IMR-90 (cell line): ENCODE data around the gene FGG. TPM values are rescaled to one million over a fixed set of nuclear protein-coding genes. Genes with fewer than 3 reads are reported as not detected.

ENCODE experiments used
- ATAC-seq: fragments of 200-7000 bp; cut with Tn5 transposase; 2 replicates; pipeline ENCODE4 v1.9.1; 2020; ENCODE audit warnings: low read depth, mild to moderate bottlenecking, moderate library complexity
- BruUV-seq: library from RNA; stranded (reverse); fragments of 400-500 nt; replicated peaks from 2 replicates; lab custom pipeline; 2021; lab: Mats Ljungman, UMichigan
- CTCF ChIA-PET: fragments of 300-600 bp; formaldehyde crosslinking; extraction: SDS; loops from one replicate; lab custom pipeline; 2021; ENCODE audit warnings: antibody characterized with exemption; lab: Yijun Ruan, JAX
- POLR2A ChIA-PET: fragments of 300-600 bp; sonication (Branson Sonifier 250); formaldehyde crosslinking; loops from one replicate; lab custom pipeline; 2022; ENCODE audit warnings: antibody characterized with exemption; ENCODE audit not compliant: unreplicated experiment; lab: Charles Lee
- DNase-seq: peaks from one replicate; pipeline ENCODE4 v3.0.0; 2013
- H2AFZ ChIP-seq: replicated peaks from 2 replicates; pipeline ENCODE3; 2013; ENCODE audit warnings: low read length, mild to moderate bottlenecking; ENCODE audit not compliant: poor library complexity
- H2AK5ac ChIP-seq: 2 replicates; pipeline ENCODE4 v1.6.1; 2013; ENCODE audit warnings: low read depth, low read length, inconsistent platforms
- H2AK9ac ChIP-seq: replicated peaks from 2 replicates; pipeline ENCODE3; 2013; ENCODE audit warnings: mild to moderate bottlenecking, low read depth, low read length, moderate library complexity; ENCODE audit not compliant: poor library complexity
- H2BK120ac ChIP-seq: 2 replicates; pipeline ENCODE4 v1.6.1; 2013; ENCODE audit warnings: low read depth, low read length, inconsistent platforms
- H2BK15ac ChIP-seq: 3 replicates; pipeline ENCODE4 v1.6.1; 2013; ENCODE audit warnings: low read depth, low read length, inconsistent platforms
- H2BK20ac ChIP-seq: 2 replicates; pipeline ENCODE4 v1.6.1; 2013; ENCODE audit warnings: low read depth, mild to moderate bottlenecking, inconsistent platforms, low read length, moderate library complexity
- H2BK5ac ChIP-seq: 2 replicates; pipeline ENCODE4 v1.6.1; 2013; ENCODE audit warnings: mild to moderate bottlenecking, low read depth, low read length, inconsistent platforms; ENCODE audit not compliant: poor library complexity, severe bottlenecking
- H3K14ac ChIP-seq: replicated peaks from 2 replicates; pipeline ENCODE4 v1.6.1; 2013; ENCODE audit warnings: low read depth, low read length, inconsistent platforms
- H3K18ac ChIP-seq: 2 replicates; pipeline ENCODE4 v1.6.1; 2013; ENCODE audit warnings: low read depth, low read length, control low read depth
- H3K23ac ChIP-seq: 2 replicates; pipeline ENCODE4 v1.6.1; 2013; ENCODE audit warnings: low read depth, low read length, inconsistent platforms
- H3K27ac ChIP-seq: 2 replicates; pipeline ENCODE4 v1.5.1; 2013; ENCODE audit warnings: mild to moderate bottlenecking, control low read depth, low read length; ENCODE audit not compliant: insufficient read depth
- H3K27me3 ChIP-seq: 2 replicates; pipeline ENCODE4 v1.6.1; 2013; ENCODE audit warnings: low read length; ENCODE audit not compliant: control insufficient read depth, insufficient read depth
- H3K36me3 ChIP-seq: 2 replicates; pipeline ENCODE4 v1.6.1; 2013; ENCODE audit warnings: low read length, mixed read lengths; ENCODE audit not compliant: control insufficient read depth, insufficient read depth
- H3K4ac ChIP-seq: 2 replicates; pipeline ENCODE4 v1.6.1; 2013; ENCODE audit warnings: low read depth, low read length, inconsistent platforms
- H3K4me1 ChIP-seq: 2 replicates; pipeline ENCODE4 v1.6.1; 2013; ENCODE audit warnings: low read length, mixed read lengths; ENCODE audit not compliant: control insufficient read depth, insufficient read depth
- H3K4me2 ChIP-seq: 2 replicates; pipeline ENCODE4 v1.6.1; 2013; ENCODE audit warnings: low read depth, mild to moderate bottlenecking, control low read depth, low read length, moderate library complexity
- H3K4me3 ChIP-seq: 2 replicates; pipeline ENCODE4 v1.5.1; 2013; ENCODE audit warnings: low read depth, mild to moderate bottlenecking, control low read depth, low read length, moderate library complexity; ENCODE audit not compliant: insufficient read depth
- H3K56ac ChIP-seq: 2 replicates; pipeline ENCODE4 v1.6.1; 2013; ENCODE audit warnings: low read length, inconsistent platforms; ENCODE audit not compliant: insufficient read depth; ENCODE audit errors: extremely low read depth
- H3K79me1 ChIP-seq, 2 experiments: 2 replicates each; pipeline ENCODE4 v1.6.1; 2013; ENCODE audit warnings: low read length in 2 of 2, inconsistent platforms in 1 of 2, low read depth in 1 of 2
- H3K9ac ChIP-seq: 2 replicates; pipeline ENCODE4 v1.6.1; 2013; ENCODE audit warnings: low read depth, low read length, control low read depth
- H3K9me1 ChIP-seq: 2 replicates; pipeline ENCODE4 v1.6.1; 2013; ENCODE audit warnings: low read length, inconsistent platforms; ENCODE audit not compliant: insufficient read depth
- H3K9me3 ChIP-seq: 2 replicates; pipeline ENCODE4 v1.6.1; 2013; ENCODE audit warnings: low read length; ENCODE audit not compliant: control insufficient read depth, insufficient read depth
- H4K20me1 ChIP-seq: 2 replicates; pipeline ENCODE4 v1.6.1; 2013; ENCODE audit warnings: low read length, inconsistent platforms; ENCODE audit not compliant: insufficient read depth
- H4K5ac ChIP-seq: 2 replicates; pipeline ENCODE4 v1.6.1; 2013; ENCODE audit warnings: mild to moderate bottlenecking, low read depth, low read length, control low read depth
- H4K8ac ChIP-seq, 2 experiments: 2 replicates each; pipeline ENCODE4 v1.6.1; 2013; ENCODE audit warnings: low read depth in 2 of 2, low read length in 2 of 2, control low read depth in 1 of 2, inconsistent platforms in 1 of 2
- H4K91ac ChIP-seq: 2 replicates; pipeline ENCODE4 v1.6.1; 2013; ENCODE audit warnings: low read depth, low read length, inconsistent platforms; ENCODE audit not compliant: insufficient read depth
- CEBPB ChIP-seq: IDR thresholded peaks from 2 replicates; pipeline ENCODE4 v1.6.1; 2012; ENCODE audit warnings: low read depth, low read length, improper control_type of control experiment
- CHD1 ChIP-seq: IDR thresholded peaks from 2 replicates; pipeline ENCODE4 v1.6.1; 2012; ENCODE audit warnings: low read depth, low read length, improper control_type of control experiment
- ELK1 ChIP-seq: fragments of 150-350 bp; IDR thresholded peaks from 2 replicates; pipeline ENCODE4 v1.6.1; 2016; ENCODE audit warnings: low read depth, mild to moderate bottlenecking, low read length, moderate library complexity, borderline replicate concordance
- FOS ChIP-seq: fragments of 150-350 bp; IDR thresholded peaks from 2 replicates; pipeline ENCODE4 v1.6.1; 2016; ENCODE audit warnings: low read depth, low read length
- MAFK ChIP-seq: IDR thresholded peaks from 2 replicates; pipeline ENCODE4 v1.6.1; 2012; ENCODE audit warnings: low read depth, low read length, improper control_type of control experiment
- MAZ ChIP-seq: IDR thresholded peaks from 2 replicates; pipeline ENCODE4 v1.6.1; 2012; ENCODE audit warnings: low read depth, mild to moderate bottlenecking, low read length, improper control_type of control experiment, moderate library complexity, borderline replicate concordance
- MXI1 ChIP-seq: IDR thresholded peaks from 2 replicates; pipeline ENCODE4 v1.6.1; 2012; ENCODE audit warnings: low read depth, mild to moderate bottlenecking, low read length, moderate library complexity, borderline replicate concordance
- NFE2L2 ChIP-seq: fragments of 150-350 bp; IDR thresholded peaks from 2 replicates; pipeline ENCODE4 v1.6.1; 2016; ENCODE audit warnings: low read depth, mild to moderate bottlenecking, low read length
- RAD21 ChIP-seq: IDR thresholded peaks from 2 replicates; pipeline ENCODE4 v1.6.1; 2012; ENCODE audit warnings: low read length, improper control_type of control experiment
- RCOR1 ChIP-seq: IDR thresholded peaks from 2 replicates; pipeline ENCODE4 v1.6.1; 2012; ENCODE audit warnings: mild to moderate bottlenecking, low read length, improper control_type of control experiment; ENCODE audit not compliant: insufficient replicate concordance
- RFX5 ChIP-seq: IDR thresholded peaks from 2 replicates; pipeline ENCODE4 v1.8.0; 2012; ENCODE audit warnings: low read depth, mild to moderate bottlenecking, low read length, moderate library complexity
- USF2 ChIP-seq: fragments of 150-350 bp; IDR thresholded peaks from 2 replicates; pipeline ENCODE4 v1.6.1; 2017; ENCODE audit warnings: mild to moderate bottlenecking, antibody characterized with exemption, low read length, low read depth
- WGBS, 2 experiments: methylation state at CpG; one replicate each; pipeline versions ENCODE4 v1.1.5 to v1.1.7; 2013; ENCODE audit warnings: missing lambda C conversion rate in 2 of 2; ENCODE audit not compliant: insufficient read length in 1 of 2; ENCODE audit errors: extremely low coverage in 2 of 2; 5-methylcytosine and 5-hydroxymethylcytosine counted together
- dilution Hi-C: fragments of 300-500 bp; cut with HindIII; formaldehyde crosslinking; loops from one replicate; pipeline ENCODE4 v1.14.3; 2018; ENCODE audit warnings: low sequenced_read_pairs; ENCODE audit not compliant: unreplicated experiment
- in situ Hi-C: fragments of 300-500 bp; cut with MboI; formaldehyde crosslinking; loops from 3 replicates; pipeline ENCODE4 v1.14.3; 2019; ENCODE audit warnings: low sequenced_read_pairs, inconsistent platforms, mixed read lengths
- intact Hi-C: fragments of 100-400 bp; cut with micrococcal nuclease; formaldehyde crosslinking; loops from 2 replicates; pipeline ENCODE4 v1.10.0; 2022
- polyA plus RNA-seq, 3 experiments: library from polyadenylated mRNA; depleted of rRNA; stranded (reverse); fragments of >200 nt; gene quantifications; 2 replicates each; pipeline ENCODE4 v1.2.3, GENCODE V29; 2012; ENCODE audit warnings: low replicate concordance in 1 of 3
- total RNA-seq: library from RNA; depleted of rRNA; stranded (reverse); fragments of >200 nt; gene quantifications from 2 replicates; pipeline ENCODE4 v1.2.3, GENCODE V29; 2012

The FGG gene
- total and polyA plus RNA-seq, 2 of the 4 experiments (the other 2 are of a cell fraction): not detected

DNA sequence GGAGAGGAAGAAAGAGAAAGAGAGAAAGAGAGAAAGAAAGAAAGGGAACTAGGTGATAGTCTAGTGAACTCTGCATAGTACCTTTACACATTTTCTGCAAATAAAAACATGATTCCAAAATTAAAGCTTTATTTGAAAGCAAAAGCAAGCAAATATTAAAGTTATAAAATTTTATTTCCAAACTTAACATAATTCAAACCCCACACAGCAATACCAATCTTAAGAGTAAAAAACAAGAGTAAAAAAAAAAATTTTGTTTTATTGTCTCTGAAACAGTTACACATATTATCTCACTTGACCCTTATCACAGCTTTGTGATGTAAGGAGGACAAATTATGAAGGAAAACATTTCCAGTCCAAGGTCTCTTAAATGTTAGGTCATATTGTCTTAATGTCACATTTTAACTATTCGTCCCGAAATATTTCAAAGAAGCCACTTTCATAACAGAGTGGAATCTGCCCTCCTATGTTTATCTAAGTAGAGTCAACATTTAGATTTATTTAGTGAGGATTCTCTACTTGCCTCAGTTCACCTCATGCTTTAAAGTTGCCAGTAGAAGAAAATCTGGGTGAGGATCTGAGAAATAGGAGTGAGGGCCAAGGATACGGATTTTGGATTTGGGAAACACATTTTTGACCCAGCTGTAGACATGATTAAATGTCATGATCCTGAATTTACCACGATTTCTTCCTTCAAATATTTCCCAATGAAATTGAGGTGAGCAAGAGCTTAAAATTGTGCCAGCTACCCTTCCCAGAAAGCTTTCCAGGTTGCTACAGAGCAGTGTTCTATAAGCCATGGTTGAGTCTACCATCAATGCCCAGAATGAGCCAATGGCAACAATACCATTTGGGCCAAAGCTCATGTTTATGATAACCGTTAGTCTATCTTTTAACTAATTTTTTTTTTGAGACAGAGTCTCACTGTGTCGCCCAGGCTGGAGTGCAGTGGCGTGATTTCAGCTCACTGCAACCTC is 14.4 kb downstream of the FGG start:
- dilution Hi-C loops: no loop called here
- H3K9ac ChIP-seq: no peak overlapping the region
- H3K79me1 ChIP-seq: no peaks in the 10 kb centered on the region
- H4K91ac ChIP-seq: no peak overlapping the region
- no peaks in the 10 kb centered on the region for H3K36me3 ChIP-seq
- no peak overlapping the region for H2AK9ac ChIP-seq
- H3K4me1 ChIP-seq: no peaks in the 10 kb centered on the region
- no peak overlapping the region for H3K18ac ChIP-seq
- H3K9me3 ChIP-seq: no peaks in the 10 kb centered on the region
- no peak overlapping the region for H3K23ac ChIP-seq
- intact Hi-C loops: no loop called here
- H4K8ac ChIP-seq: no peak overlapping the region
- H3K4me3 ChIP-seq: no peak overlapping the region
- H4K20me1 ChIP-seq: no peaks in the 10 kb centered on the region
- no peak for ATAC-seq
- in situ Hi-C loops: no loop called here
- POLR2A ChIA-PET: interaction anchor here (0.6 kb wide), 1 partner anchor 224 kb away, joined by 4 read pairs; no protein-coding TSS in a partner anchor
- no peak overlapping the region for H2AFZ ChIP-seq
- no peak overlapping the region for H3K4me2 ChIP-seq
- 30% methylated on average over 1 of the region's 7 CpGs; no CpG with 5 or more reads in 1 of the 2 experiments for WGBS, 2 experiments
- H3K4ac ChIP-seq: no peak overlapping the region
- H2BK20ac ChIP-seq: no peak overlapping the region
- no peaks in the 10 kb centered on the region for H3K27me3 ChIP-seq
- no peak for DNase-seq
- no peak overlapping the region for H2BK5ac ChIP-seq
- CTCF ChIA-PET: interaction anchor here (0.6 kb wide), 1 partner anchor 45 kb away, joined by 4 read pairs; no protein-coding TSS in a partner anchor
- TF ChIP-seq ELK1 (no peak), RAD21 (no peak), RFX5 (no peak), RCOR1 (no peak), USF2 (no peak), MAFK (no peak), FOS (no peak), MXI1 (no peak), NFE2L2 (no peak), CEBPB (no peak), MAZ (no peak), CHD1 (no peak)
- no peak overlapping the region for H3K14ac ChIP-seq
- no peak overlapping the region for H2AK5ac ChIP-seq
- H3K27ac ChIP-seq: no peak overlapping the region
- no peak overlapping the region for H3K56ac ChIP-seq
- no peak overlapping the region for H2BK120ac ChIP-seq
- H2BK15ac ChIP-seq: no peak overlapping the region
- no peaks in the 10 kb centered on the region for H3K9me1 ChIP-seq
- no TSS peak for BruUV-seq
- no peak overlapping the region for H4K5ac ChIP-seq
